OCI-LY7 (cell line): ENCODE data around the gene KCNJ12. TPM values are rescaled to one million over a fixed set of nuclear protein-coding genes. Genes with fewer than 3 reads are reported as not detected.
"Not testable (repeated sequence)": the region's sequence is repeated elsewhere in the genome, so short reads cannot be mapped to it uniquely, and the experiment has no call there.

Source experiments
- BruUV-seq: library from RNA; stranded (reverse); fragments of 400-500 nt; replicated peaks from 2 replicates; lab custom pipeline; 2021; lab: Mats Ljungman, UMichigan
- CTCF ChIA-PET: fragments of 300-600 bp; sonication (Branson Sonifier 250); formaldehyde crosslinking; loops from one replicate; lab custom pipeline; 2022; ENCODE audit warnings: antibody characterized with exemption; ENCODE audit not compliant: unreplicated experiment; lab: Charles Lee
- POLR2A ChIA-PET: fragments of 300-600 bp; sonication (Branson Sonifier 250); formaldehyde crosslinking; loops from one replicate; lab custom pipeline; 2022; ENCODE audit warnings: antibody characterized with exemption; lab: Charles Lee
- DNase-seq: peaks from one replicate; pipeline ENCODE4 v3.0.0-alpha.2; 2015; ENCODE audit warnings: low spot score
- H2AFZ ChIP-seq: fragments of 200-600 bp; sonication (generic), shearing (Covaris generic); 2 replicates; pipeline ENCODE4 v1.6.1; 2014; ENCODE audit warnings: mild to moderate bottlenecking, antibody characterized with exemption, low read length, moderate library complexity
- H3K27ac ChIP-seq: fragments of 200-600 bp; sonication (generic); 2 replicates; pipeline ENCODE4 v1.5.1; 2014; ENCODE audit warnings: mixed run types, low read depth, mild to moderate bottlenecking, moderate library complexity, low read length, inconsistent platforms; ENCODE audit not compliant: poor library complexity, severe bottlenecking
- H3K36me3 ChIP-seq: fragments of 200-600 bp; sonication (generic); 2 replicates; pipeline ENCODE4 v1.6.1; 2014; ENCODE audit warnings: mild to moderate bottlenecking, antibody characterized with exemption, low read length, moderate library complexity, mixed read lengths; ENCODE audit not compliant: insufficient read depth
- H3K4me1 ChIP-seq: fragments of 200-600 bp; sonication (generic); 2 replicates; pipeline ENCODE4 v1.5.1; 2014; ENCODE audit warnings: mild to moderate bottlenecking, low read length; ENCODE audit not compliant: insufficient read depth, poor library complexity, severe bottlenecking
- H3K4me2 ChIP-seq: fragments of 200-600 bp; sonication (generic); 2 replicates; pipeline ENCODE4 v1.6.1; 2014; ENCODE audit warnings: mild to moderate bottlenecking, low read length
- H3K4me3 ChIP-seq: fragments of 200-600 bp; sonication (generic); 2 replicates; pipeline ENCODE4 v1.5.1; 2014; ENCODE audit warnings: mild to moderate bottlenecking, low read depth, low read length; ENCODE audit not compliant: poor library complexity, severe bottlenecking
- H3K79me2 ChIP-seq: fragments of 200-600 bp; sonication (generic); 2 replicates; pipeline ENCODE4 v1.6.1; 2016; ENCODE audit warnings: low read depth, mild to moderate bottlenecking, low read length, moderate library complexity, mixed read lengths; ENCODE audit not compliant: insufficient read depth
- H3K9me2 ChIP-seq: fragments of 200-600 bp; sonication (generic); 2 replicates; pipeline ENCODE4 v1.6.1; 2016; ENCODE audit warnings: mild to moderate bottlenecking, low read length, mixed read lengths; ENCODE audit not compliant: insufficient read depth
- H3K9me3 ChIP-seq: fragments of 200-600 bp; sonication (generic); 2 replicates; pipeline ENCODE4 v1.6.1; 2014; ENCODE audit warnings: mild to moderate bottlenecking, mixed run types, low read length, mixed read lengths
- H4K20me1 ChIP-seq: fragments of 200-600 bp; sonication (generic); 2 replicates; pipeline ENCODE4 v1.6.1; 2014; ENCODE audit warnings: mild to moderate bottlenecking, antibody characterized with exemption, low read length, moderate library complexity, mixed read lengths; ENCODE audit not compliant: insufficient read depth
- CTCF ChIP-seq: fragments of 200-600 bp; sonication (generic); conservative IDR thresholded peaks from 2 replicates; pipeline ENCODE4 v1.5.1; 2014; ENCODE audit warnings: mild to moderate bottlenecking, antibody characterized with exemption, low read length, moderate library complexity, mixed read lengths
- EZH2phosphoT487 ChIP-seq: fragments of 200-600 bp; sonication (generic); IDR thresholded peaks from 2 replicates; pipeline ENCODE4 v1.6.1; 2018; ENCODE audit warnings: low read depth, borderline replicate concordance, mild to moderate bottlenecking, mixed run types, antibody characterized with exemption, low read length, moderate library complexity, mixed read lengths
- intact Hi-C: fragments of 100-400 bp; cut with micrococcal nuclease; formaldehyde crosslinking; loops from one replicate; pipeline ENCODE4 v1.10.0; 2022; ENCODE audit not compliant: unreplicated experiment
- total RNA-seq, 2 experiments: library from RNA; depleted of rRNA in 1 of 2; stranded (reverse); fragments of >200 nt in 1 of 2; shearing (Covaris generic) in 1 of 2; gene quantifications; 2 replicates each; pipeline ENCODE4 v1.2.3, GENCODE V29; 2014 to 2022

The KCNJ12 gene
- total RNA-seq, 2 experiments from 2014 or later = 0.16 to 0.17 TPM

- TF ChIP-seq CTCF = no peak
- no peak for TF ChIP-seq EZH2phosphoT487
- DNase-seq = no peak
- Histone ChIP-seq H3K36me3 (no peaks in the 10 kb centered on the region), H3K4me1 (peaks cover 22% of the 10 kb centered on the region), H3K4me3 (no peak overlapping the region), H3K9me3 (0 out of 2 replicates have a peak, but pooled peaks cover 6% of the 10 kb centered on the region), H3K27ac (no peak overlapping the region), H4K20me1 (no peaks in the 10 kb centered on the region), H2AFZ (no peak overlapping the region), H3K4me2 (no peak overlapping the region), H3K9me2 (no peaks in the 10 kb centered on the region), H3K79me2 (no peaks in the 10 kb centered on the region)
- ChIA-PET CTCF (no interaction called here), POLR2A (interaction anchor here (0.6 kb wide), 1 partner anchor 159 kb away, joined by 7 read pairs; no protein-coding TSS in a partner anchor)
- intact Hi-C loops = no loop called here
- BruUV-seq = no TSS peak
Measured at GRCh38 chr17:21330436-21331160, 45.6 kb upstream of the KCNJ12 start.

GRCh38 chr17:21336541-21337294 lies 39.4 kb upstream of the KCNJ12 start:
- H4K20me1 ChIP-seq, H3K9me3 ChIP-seq, H3K4me1 ChIP-seq, H3K4me3 ChIP-seq, H3K9me2 ChIP-seq, POLR2A ChIA-PET, H3K36me3 ChIP-seq, intact Hi-C loops, CTCF ChIA-PET, H3K79me2 ChIP-seq, BruUV-seq, DNase-seq, H2AFZ ChIP-seq, H3K4me2 ChIP-seq, H3K27ac ChIP-seq: not testable (repeated sequence)

- H3K36me3 ChIP-seq, H3K4me2 ChIP-seq, H4K20me1 ChIP-seq, H3K9me3 ChIP-seq, POLR2A ChIA-PET, DNase-seq, H3K4me1 ChIP-seq, BruUV-seq, H3K79me2 ChIP-seq, intact Hi-C loops, CTCF ChIA-PET, H3K4me3 ChIP-seq, H3K9me2 ChIP-seq, H2AFZ ChIP-seq, H3K27ac ChIP-seq: not testable (repeated sequence)
Measured at GRCh38 chr17:21337981-21338625, 38.1 kb upstream of the KCNJ12 start.
